Mucosa of descending colon (tissue), 3 donors: ENCODE results near the gene MYH7. TPM values are rescaled to one million over a fixed set of nuclear protein-coding genes. Genes with fewer than 3 reads are reported as not detected.
"Not testable (repeated sequence)": the region's sequence is repeated elsewhere in the genome, so short reads cannot be mapped to it uniquely, and the experiment has no call there.

Experiments used
- ATAC-seq: fragments of 200-7000 bp; cut with Tn5 transposase; one replicate; pipeline ENCODE4 v1.9.1; 2020; ENCODE audit warnings: mild to moderate bottlenecking, moderate library complexity
- DNase-seq, 3 donors: peaks; one replicate each; pipeline ENCODE4 v3.0.0-alpha.2; 2020
- H3K36me3 ChIP-seq: fragments of 200-600 bp; one replicate; pipeline ENCODE4 v1.8.0; 2021; ENCODE audit warnings: low read depth, mild to moderate bottlenecking
- H3K4me1 ChIP-seq: fragments of 200-600 bp; one replicate; pipeline ENCODE4 v1.8.0; 2021; ENCODE audit warnings: low read depth, mild to moderate bottlenecking
- H3K4me3 ChIP-seq: fragments of 200-600 bp; one replicate; pipeline ENCODE4 v1.8.0; 2021; ENCODE audit warnings: mild to moderate bottlenecking
- H3K9me3 ChIP-seq: fragments of 200-600 bp; one replicate; pipeline ENCODE4 v1.8.0; 2021; ENCODE audit warnings: mild to moderate bottlenecking
- intact Hi-C, 2 donors: fragments of 100-400 bp; cut with DNase I in 1 of 2; cut with micrococcal nuclease in 1 of 2; formaldehyde crosslinking; loops; one replicate each; pipeline versions ENCODE4 v1.11.0 to v1.11.1; 2022; cut with DNase I, micrococcal nuclease
- total RNA-seq, 3 donors: library from RNA; stranded (reverse); fragmentation: NEBNext Ultra II Directional in 2 of 3; extraction: Animal tissue kit (Norgen Biotek cat#: 25700) in 2 of 3; gene quantifications; one replicate each; pipeline versions ENCODE4 v1.2.1 to v1.2.4, GENCODE V29; 2021 to 2023
- TF ChIP-seq, protein P1 (sequence below): fragments of 200-600 bp; IDR thresholded peaks from one replicate; pipeline ENCODE4 v1.8.0; 2022; ENCODE audit warnings: antibody characterized with exemption, mild to moderate bottlenecking
- donor health status: DM: no; HTN: no; CAD: no; lungs with moderate emphysema.
- donor health status: DM: no; HTN: no; CAD: no.
- donor health status: DM: no; HTN: yes; CAD: no.

MYH7 gene
- total RNA-seq, 3 donors from 2014 or later, result 0.13 to 6.2 (median 1.2) TPM

GRCh38 chr14:23387916-23388882 lies 47.3 kb downstream of the MYH7 start:
- H3K9me3 ChIP-seq, result no peaks in the 10 kb centered on the region
- no peaks in the 10 kb centered on the region for H3K4me1 ChIP-seq
- no peak overlapping the region for H3K4me3 ChIP-seq
- H3K36me3 ChIP-seq, result no peaks in the 10 kb centered on the region
- ATAC-seq (no peak), DNase-seq (no peak)
- TF ChIP-seq, protein P1, sequence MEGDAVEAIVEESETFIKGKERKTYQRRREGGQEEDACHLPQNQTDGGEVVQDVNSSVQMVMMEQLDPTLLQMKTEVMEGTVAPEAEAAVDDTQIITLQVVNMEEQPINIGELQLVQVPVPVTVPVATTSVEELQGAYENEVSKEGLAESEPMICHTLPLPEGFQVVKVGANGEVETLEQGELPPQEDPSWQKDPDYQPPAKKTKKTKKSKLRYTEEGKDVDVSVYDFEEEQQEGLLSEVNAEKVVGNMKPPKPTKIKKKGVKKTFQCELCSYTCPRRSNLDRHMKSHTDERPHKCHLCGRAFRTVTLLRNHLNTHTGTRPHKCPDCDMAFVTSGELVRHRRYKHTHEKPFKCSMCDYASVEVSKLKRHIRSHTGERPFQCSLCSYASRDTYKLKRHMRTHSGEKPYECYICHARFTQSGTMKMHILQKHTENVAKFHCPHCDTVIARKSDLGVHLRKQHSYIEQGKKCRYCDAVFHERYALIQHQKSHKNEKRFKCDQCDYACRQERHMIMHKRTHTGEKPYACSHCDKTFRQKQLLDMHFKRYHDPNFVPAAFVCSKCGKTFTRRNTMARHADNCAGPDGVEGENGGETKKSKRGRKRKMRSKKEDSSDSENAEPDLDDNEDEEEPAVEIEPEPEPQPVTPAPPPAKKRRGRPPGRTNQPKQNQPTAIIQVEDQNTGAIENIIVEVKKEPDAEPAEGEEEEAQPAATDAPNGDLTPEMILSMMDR, result no peak
- intact Hi-C loops, result no loop called here

GRCh38 chr14:23386999-23387398 lies 48.5 kb downstream of the MYH7 start:
- TF ChIP-seq, protein P1, result no peak
- intact Hi-C loops, result no loop called here
- no peak for DNase-seq

GRCh38 chr14:23386266-23386657 lies 49.2 kb downstream of the MYH7 start:
- H3K4me1 ChIP-seq, H3K9me3 ChIP-seq, ATAC-seq, H3K36me3 ChIP-seq, DNase-seq, intact Hi-C loops, H3K4me3 ChIP-seq: not testable (repeated sequence)

More at GRCh38 chr14:23386999-23387398, 48.5 kb downstream of the MYH7 start:
- Histone ChIP-seq H3K36me3 (no peaks in the 10 kb centered on the region), H3K4me3 (no peak overlapping the region), H3K9me3 (no peaks in the 10 kb centered on the region), H3K4me1 (no peaks in the 10 kb centered on the region)
- no peak for ATAC-seq

GRCh38 chr14:23385642-23386265 lies 49.7 kb downstream of the MYH7 start:
- H3K4me1 ChIP-seq, result no peaks in the 10 kb centered on the region
- intact Hi-C loops, result no loop called here
- TF ChIP-seq, protein P1, result no peak
- ATAC-seq (no peak), DNase-seq (no peak)
- no peak overlapping the region for H3K4me3 ChIP-seq
- H3K36me3 ChIP-seq, result no peaks in the 10 kb centered on the region
- H3K9me3 ChIP-seq, result no peaks in the 10 kb centered on the region

DNA sequence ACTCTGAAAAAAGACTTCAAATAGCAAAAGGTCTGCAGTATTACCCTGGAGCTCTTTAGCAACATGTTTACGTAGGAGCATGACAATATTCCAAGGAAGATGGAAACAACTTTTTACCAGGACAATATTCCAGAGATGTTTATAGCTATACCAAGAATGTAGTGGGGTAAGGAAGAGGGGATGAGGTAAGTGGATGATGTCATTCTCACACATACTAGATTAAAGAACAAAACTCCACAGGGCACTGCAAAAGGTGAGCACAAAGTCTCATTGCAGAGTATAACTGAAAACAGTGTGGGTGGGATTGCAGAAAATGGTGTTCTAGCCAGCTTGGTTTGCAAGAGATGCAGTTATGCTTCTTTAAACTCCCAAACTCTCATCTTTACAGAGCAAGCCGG lies 50.2 kb downstream of the MYH7 start:
- no peak overlapping the region for H3K4me3 ChIP-seq
- intact Hi-C loops, result no loop called here
- H3K4me1 ChIP-seq, result no peaks in the 10 kb centered on the region
- TF ChIP-seq, protein P1, result no peak
- no peak for DNase-seq
- ATAC-seq, result no peak
- no peaks in the 10 kb centered on the region for H3K9me3 ChIP-seq
- H3K36me3 ChIP-seq, result no peaks in the 10 kb centered on the region
